Progenitor cell of endocrine pancreas (in vitro differentiated cells): ENCODE measurements around the gene FURIN. TPM values are rescaled to one million over a fixed set of nuclear protein-coding genes. Genes with fewer than 3 reads are reported as not detected.
A peak's percentile ranks its signal among the peaks of the same experiment; 100 is the strongest.

Experiments
- DNase-seq: peaks from one replicate; pipeline ENCODE4 v3.0.0; 2021; ENCODE audit warnings: low spot score; ENCODE audit not compliant: unreplicated experiment
- H3K27ac Mint-ChIP-seq: 2 replicates; pipeline ENCODE4 v1.8.0; 2021; ENCODE audit warnings: mild to moderate bottlenecking, moderate library complexity, mixed read lengths
- H3K27me3 Mint-ChIP-seq: 2 replicates; pipeline ENCODE4 v1.8.0; 2021; ENCODE audit warnings: mixed read lengths
- H3K36me3 Mint-ChIP-seq: 2 replicates; pipeline ENCODE4 v1.8.0; 2022; ENCODE audit warnings: mixed read lengths; ENCODE audit not compliant: insufficient read depth
- H3K4me1 Mint-ChIP-seq: 2 replicates; pipeline ENCODE4 v1.8.0; 2021; ENCODE audit warnings: low read depth, mixed read lengths
- H3K4me3 Mint-ChIP-seq: 2 replicates; pipeline ENCODE4 v1.8.0; 2021; ENCODE audit warnings: low read depth, mild to moderate bottlenecking, moderate library complexity, mixed read lengths
- H3K9me3 Mint-ChIP-seq: 2 replicates; pipeline ENCODE4 v1.8.0; 2021; ENCODE audit warnings: low read depth, mixed read lengths
- total RNA-seq: library from RNA; stranded (reverse); gene quantifications from 2 replicates; pipeline ENCODE4 v1.2.1, GENCODE V29; 2021
- TF ChIP-seq, protein P1 (sequence below): fragments of 200-600 bp; sonication (generic); IDR thresholded peaks from one replicate; pipeline ENCODE4 v1.5.0; 2021; ENCODE audit warnings: antibody characterized with exemption, mild to moderate bottlenecking; ENCODE audit not compliant: unreplicated experiment

The FURIN gene
- total RNA-seq, 1 donor from 2014 or later: 64.8 TPM

- Mint-ChIP-seq H3K4me3 (no peak overlapping the region), H3K9me3 (no peaks in the 10 kb centered on the region), H3K4me1 (no peaks in the 10 kb centered on the region), H3K27ac (no peak overlapping the region), H3K27me3 (no peaks in the 10 kb centered on the region), H3K36me3 (peaks cover 5% of the 10 kb centered on the region)
- TF ChIP-seq, protein P1, sequence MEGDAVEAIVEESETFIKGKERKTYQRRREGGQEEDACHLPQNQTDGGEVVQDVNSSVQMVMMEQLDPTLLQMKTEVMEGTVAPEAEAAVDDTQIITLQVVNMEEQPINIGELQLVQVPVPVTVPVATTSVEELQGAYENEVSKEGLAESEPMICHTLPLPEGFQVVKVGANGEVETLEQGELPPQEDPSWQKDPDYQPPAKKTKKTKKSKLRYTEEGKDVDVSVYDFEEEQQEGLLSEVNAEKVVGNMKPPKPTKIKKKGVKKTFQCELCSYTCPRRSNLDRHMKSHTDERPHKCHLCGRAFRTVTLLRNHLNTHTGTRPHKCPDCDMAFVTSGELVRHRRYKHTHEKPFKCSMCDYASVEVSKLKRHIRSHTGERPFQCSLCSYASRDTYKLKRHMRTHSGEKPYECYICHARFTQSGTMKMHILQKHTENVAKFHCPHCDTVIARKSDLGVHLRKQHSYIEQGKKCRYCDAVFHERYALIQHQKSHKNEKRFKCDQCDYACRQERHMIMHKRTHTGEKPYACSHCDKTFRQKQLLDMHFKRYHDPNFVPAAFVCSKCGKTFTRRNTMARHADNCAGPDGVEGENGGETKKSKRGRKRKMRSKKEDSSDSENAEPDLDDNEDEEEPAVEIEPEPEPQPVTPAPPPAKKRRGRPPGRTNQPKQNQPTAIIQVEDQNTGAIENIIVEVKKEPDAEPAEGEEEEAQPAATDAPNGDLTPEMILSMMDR: no peak
- DNase-seq: no peak
Observed at GRCh38 chr15:90890839-90891238, 22.5 kb downstream of the FURIN start.

DNA sequence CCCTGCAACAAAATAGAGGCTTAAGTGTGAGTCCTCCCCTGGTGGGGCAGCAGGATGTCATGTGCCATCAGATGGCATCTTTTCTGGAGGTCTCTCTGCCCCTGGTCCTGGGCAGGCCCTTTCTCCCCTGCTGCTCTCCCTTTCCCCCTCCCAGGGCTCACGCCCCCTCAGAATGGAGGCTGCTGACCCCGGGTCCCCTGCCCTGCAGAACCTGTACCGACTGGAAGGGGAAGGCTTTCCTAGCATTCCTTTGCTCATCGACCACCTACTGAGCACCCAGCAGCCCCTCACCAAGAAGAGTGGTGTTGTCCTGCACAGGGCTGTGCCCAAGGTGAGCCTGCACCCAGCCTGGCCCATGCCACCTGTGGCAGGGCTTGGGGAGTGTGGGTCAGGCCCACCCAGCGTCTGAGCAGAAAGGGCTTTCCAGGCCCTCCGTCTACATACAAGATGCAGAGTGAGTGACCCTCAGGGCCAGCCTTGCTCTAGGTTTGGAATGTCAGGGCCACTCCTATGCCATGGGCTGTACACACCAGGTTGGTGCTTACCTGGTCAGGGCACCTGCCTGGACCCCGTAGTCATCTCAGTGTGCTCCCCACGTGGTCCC lies 23.1 kb downstream of the FURIN start:
- no peaks in the 10 kb centered on the region for H3K27me3 Mint-ChIP-seq
- TF ChIP-seq, protein P1: no peak
- H3K36me3 Mint-ChIP-seq: peaks cover 5% of the 10 kb centered on the region
- no peaks in the 10 kb centered on the region for H3K4me1 Mint-ChIP-seq
- DNase-seq: no peak
- H3K9me3 Mint-ChIP-seq: no peaks in the 10 kb centered on the region
- no peak overlapping the region for H3K27ac Mint-ChIP-seq
- H3K4me3 Mint-ChIP-seq: no peak overlapping the region

- H3K36me3 Mint-ChIP-seq: peaks cover 5% of the 10 kb centered on the region
- H3K27me3 Mint-ChIP-seq: no peaks in the 10 kb centered on the region
- no peak for DNase-seq
- no peak overlapping the region for H3K27ac Mint-ChIP-seq
- no peaks in the 10 kb centered on the region for H3K4me1 Mint-ChIP-seq
- TF ChIP-seq, protein P1: no peak
- H3K9me3 Mint-ChIP-seq: no peaks in the 10 kb centered on the region
- no peak overlapping the region for H3K4me3 Mint-ChIP-seq
Observed at GRCh38 chr15:90892023-90892422, 23.6 kb downstream of the FURIN start.

GRCh38 chr15:90892498-90893174 lies 24.2 kb downstream of the FURIN start:
- no peaks in the 10 kb centered on the region for H3K9me3 Mint-ChIP-seq
- no peak overlapping the region for H3K27ac Mint-ChIP-seq
- H3K27me3 Mint-ChIP-seq: no peaks in the 10 kb centered on the region
- no peaks in the 10 kb centered on the region for H3K4me1 Mint-ChIP-seq
- H3K4me3 Mint-ChIP-seq: no peak overlapping the region
- DNase-seq: no peak
- TF ChIP-seq, protein P1: no peak
- H3K36me3 Mint-ChIP-seq: peaks cover 5% of the 10 kb centered on the region

DNA sequence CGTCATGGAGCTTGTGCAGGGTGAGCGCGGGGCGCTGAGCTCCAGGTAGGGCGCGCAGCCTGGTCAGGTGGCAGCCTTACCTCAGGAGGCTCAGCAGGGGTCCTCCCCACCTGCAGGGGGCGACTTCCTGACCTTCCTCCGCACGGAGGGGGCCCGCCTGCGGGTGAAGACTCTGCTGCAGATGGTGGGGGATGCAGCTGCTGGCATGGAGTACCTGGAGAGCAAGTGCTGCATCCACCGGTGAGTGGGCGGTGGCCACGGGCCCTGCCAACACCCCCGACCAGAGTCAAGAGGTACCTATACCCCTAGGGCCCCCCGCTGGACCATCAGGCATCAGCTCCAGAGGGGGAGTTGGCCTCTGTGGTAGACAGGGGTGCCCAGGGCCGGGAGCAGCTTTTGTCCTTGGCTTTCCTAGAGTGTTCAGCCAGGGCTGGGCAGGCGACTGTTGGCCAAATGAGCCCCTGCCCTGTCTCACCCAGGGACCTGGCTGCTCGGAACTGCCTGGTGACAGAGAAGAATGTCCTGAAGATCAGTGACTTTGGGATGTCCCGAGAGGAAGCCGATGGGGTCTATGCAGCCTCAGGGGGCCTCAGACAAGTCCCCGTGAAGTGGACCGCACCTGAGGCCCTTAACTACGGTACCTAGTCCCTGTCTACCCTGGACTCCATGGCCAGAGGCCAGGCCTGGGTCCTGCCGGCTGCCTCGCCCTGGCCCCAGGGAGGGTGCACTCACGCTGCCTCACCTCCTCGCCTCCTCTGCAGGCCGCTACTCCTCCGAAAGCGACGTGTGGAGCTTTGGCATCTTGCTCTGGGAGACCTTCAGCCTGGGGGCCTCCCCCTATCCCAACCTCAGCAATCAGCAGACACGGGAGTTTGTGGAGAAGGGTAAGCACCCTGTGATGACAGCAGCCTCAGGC lies 25.0 kb downstream of the FURIN start:
- H3K27me3 Mint-ChIP-seq: no peaks in the 10 kb centered on the region
- peaks cover 5% of the 10 kb centered on the region for H3K36me3 Mint-ChIP-seq
- H3K9me3 Mint-ChIP-seq: no peaks in the 10 kb centered on the region
- H3K27ac Mint-ChIP-seq: no peak overlapping the region
- no peaks in the 10 kb centered on the region for H3K4me1 Mint-ChIP-seq
- no peak overlapping the region for H3K4me3 Mint-ChIP-seq
- no peak for DNase-seq
- TF ChIP-seq, protein P1: peak; percentile 17
